GM21786 (cell line): ENCODE measurements around the gene PDE4A.

Experiments
- ATAC-seq: cut with Tn5 transposase; IDR thresholded peaks from one replicate; pipeline ENCODE4 v1.9.1; 2021; ENCODE audit not compliant: unreplicated experiment

The PDE4A gene

DNA sequence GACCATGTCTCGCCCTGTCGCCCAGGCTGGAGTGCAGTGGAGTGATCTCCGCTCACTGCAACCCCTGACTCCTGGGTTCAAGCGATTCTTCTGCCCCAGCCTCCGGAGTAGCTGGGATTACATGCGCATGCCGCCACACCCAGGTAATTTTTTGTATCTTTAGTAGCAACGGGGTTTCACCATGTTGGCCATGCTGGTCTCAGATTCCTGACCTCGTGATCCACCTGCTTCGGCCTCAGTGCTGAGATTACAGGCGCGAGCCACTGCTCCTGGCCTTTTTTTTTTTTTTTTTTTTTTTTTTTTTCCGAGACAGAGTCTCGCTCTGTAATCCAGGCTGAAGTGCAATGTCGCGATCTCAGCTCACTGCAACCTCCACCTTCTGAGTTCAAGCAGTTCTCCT lies 87.7 kb downstream of the PDE4A start:
- no peak for ATAC-seq

GRCh38 chr19:10508707-10509106 lies 88.4 kb downstream of the PDE4A start:
- ATAC-seq: no peak

GRCh38 chr19:10510301-10510802 lies 90.0 kb downstream of the PDE4A start:
- no peak for ATAC-seq

GRCh38 chr19:10513223-10513622 lies 92.9 kb downstream of the PDE4A start:
- ATAC-seq: no peak

- no peak for ATAC-seq
These were observed 94.1 kb downstream of the PDE4A start for GRCh38 chr19:10514211-10515145.

- ATAC-seq: no peak
These were observed 95.7 kb downstream of the PDE4A start for GRCh38 chr19:10516064-10516385.

- ATAC-seq: no peak
These were observed 96.4 kb downstream of the PDE4A start for GRCh38 chr19:10516671-10517286.

- ATAC-seq: no peak
These were observed 97.0 kb downstream of the PDE4A start, which contains the start of gene S1PR5 for GRCh38 chr19:10517361-10517759. S1PR5 (minus strand) TSS chr19:10517447; CDS start chr19:10515011, 2,436 bp downstream.

DNA sequence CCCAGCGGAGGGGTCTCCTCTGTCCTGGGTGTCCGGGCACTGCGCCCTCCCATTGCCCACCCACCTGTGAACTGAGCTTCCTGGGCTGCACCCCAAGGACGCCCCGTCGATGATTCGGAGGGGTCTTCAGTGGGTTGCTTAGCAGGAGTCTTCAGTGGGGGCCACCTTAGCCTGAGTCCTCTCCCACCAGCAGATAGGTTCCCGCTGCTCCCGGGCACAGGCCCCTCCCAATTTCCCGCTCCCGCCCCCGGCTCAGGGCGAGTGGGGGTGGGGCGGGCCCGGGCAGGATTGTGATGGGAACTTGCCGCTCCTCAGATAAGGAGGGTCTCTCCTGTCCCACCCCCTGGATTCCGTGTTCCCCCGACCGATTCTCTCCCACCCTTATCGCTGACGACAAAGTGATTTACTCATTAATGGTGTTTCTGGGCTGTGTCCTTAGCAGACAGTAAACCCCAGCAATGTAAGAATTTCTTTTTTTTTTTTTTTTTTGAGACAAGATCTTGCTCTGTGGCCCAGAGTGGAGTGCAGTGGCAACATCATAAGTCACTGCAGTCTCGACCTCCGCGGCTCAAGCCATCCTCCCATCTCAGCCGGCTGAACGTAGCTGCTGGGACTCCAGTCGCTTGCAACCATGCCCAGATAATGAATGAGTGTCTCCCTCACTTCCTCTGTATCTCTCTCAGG lies 97.6 kb downstream of the PDE4A start:
- ATAC-seq: no peak

DNA sequence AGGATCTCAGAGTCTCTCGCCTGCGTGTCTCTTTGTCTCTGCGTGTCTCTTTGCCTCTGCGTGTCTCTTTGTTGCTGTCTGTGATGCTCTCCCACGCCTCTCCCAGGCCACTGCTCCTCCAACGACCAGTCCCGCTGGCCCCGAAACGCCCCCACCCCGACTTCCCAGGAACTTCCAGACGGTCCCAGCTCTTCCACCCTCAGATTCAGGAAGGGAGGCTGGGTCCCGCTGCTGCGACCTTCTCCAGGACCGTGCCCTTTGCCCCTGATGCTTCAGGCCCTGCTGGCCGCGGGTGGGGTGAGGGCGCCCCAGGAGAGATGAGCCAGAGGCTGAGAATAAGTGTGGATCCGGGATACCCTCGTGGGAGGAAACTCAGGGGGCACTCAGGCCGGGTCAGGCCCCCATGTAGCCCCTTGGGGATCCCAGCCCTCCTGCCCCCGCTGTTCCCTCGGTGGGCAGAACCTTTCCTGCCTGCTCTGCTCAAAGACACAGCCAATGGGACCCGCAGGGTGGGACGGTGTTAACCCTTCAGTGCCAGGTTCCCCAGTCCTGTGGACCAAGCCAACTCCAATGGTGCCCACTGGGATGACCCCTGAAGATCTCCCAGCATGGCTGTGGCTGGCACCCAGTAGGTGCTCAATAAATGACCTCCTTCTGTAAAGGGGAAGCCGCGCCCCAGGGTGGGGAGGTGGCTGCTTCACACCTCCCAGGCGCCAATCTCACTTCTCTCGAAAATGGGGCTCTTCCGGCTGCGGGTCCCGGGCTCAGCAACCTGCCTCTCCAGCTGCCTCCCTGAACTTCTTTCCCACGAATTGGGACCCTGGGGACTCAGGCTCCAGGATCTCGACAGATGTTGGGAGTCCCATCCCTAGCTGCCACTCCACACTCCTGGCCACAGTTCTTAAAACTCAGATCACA lies 98.4 kb downstream of the PDE4A start:
- no peak for ATAC-seq
